Hematopoietic multipotent progenitor cell treated with erythropoietin and hydrocortisone succinate and interleukin-3 and kit ligand, for 6 days (in vitro differentiated cells): Measurements from ENCODE around the gene ZNF804A.

Experiments
- DNase-seq: peaks from one replicate; pipeline ENCODE4 v3.0.0-alpha.2; 2015

ZNF804A gene

GRCh38 chr2:184611361-184612085, 13.2 kb downstream of the ZNF804A start:
- DNase-seq = peak; percentile 81

GRCh38 chr2:184620367-184620766, 22.0 kb downstream of the ZNF804A start:
- DNase-seq = no peak

- no peak for DNase-seq
These were observed 26.0 kb downstream of the ZNF804A start for GRCh38 chr2:184624311-184624710.

GRCh38 chr2:184628051-184628450, 29.7 kb downstream of the ZNF804A start:
- DNase-seq = peak; percentile 40

GRCh38 chr2:184633726-184634125, 35.4 kb downstream of the ZNF804A start:
- DNase-seq = peak; percentile 69

GRCh38 chr2:184637781-184638180, 39.5 kb downstream of the ZNF804A start:
- DNase-seq = no peak

- peak; percentile 40 for DNase-seq
These were observed 46.4 kb downstream of the ZNF804A start for GRCh38 chr2:184644685-184645084.

- DNase-seq = no peak
These were observed 47.8 kb downstream of the ZNF804A start for GRCh38 chr2:184646177-184646576.

GRCh38 chr2:184646593-184646992, 48.3 kb downstream of the ZNF804A start:
- DNase-seq = no peak

GRCh38 chr2:184654945-184655344, 56.6 kb downstream of the ZNF804A start:
- no peak for DNase-seq

- no peak for DNase-seq
These were observed 78.8 kb downstream of the ZNF804A start for GRCh38 chr2:184677171-184677570.

GRCh38 chr2:184679219-184680018, 81.1 kb downstream of the ZNF804A start:
- DNase-seq = no peak

- no peak for DNase-seq
These were observed 82.5 kb downstream of the ZNF804A start for GRCh38 chr2:184680825-184681224.

- DNase-seq = no peak
These were observed 83.5 kb downstream of the ZNF804A start for GRCh38 chr2:184681642-184682321.

- peak; percentile 73 for DNase-seq
These were observed 85.6 kb downstream of the ZNF804A start for GRCh38 chr2:184683911-184684310.

- DNase-seq = peak; percentile 46
These were observed 87.9 kb downstream of the ZNF804A start for GRCh38 chr2:184685999-184686841.

- no peak for DNase-seq
These were observed 91.3 kb downstream of the ZNF804A start for GRCh38 chr2:184689638-184690037.

GRCh38 chr2:184692141-184692734, 93.9 kb downstream of the ZNF804A start:
- no peak for DNase-seq

GRCh38 chr2:184696644-184697043, 98.3 kb downstream of the ZNF804A start:
- DNase-seq = no peak

GRCh38 chr2:184698476-184698875, 100.1 kb downstream of the ZNF804A start:
- DNase-seq = no peak

- DNase-seq = no peak
These were observed 123.6 kb downstream of the ZNF804A start for GRCh38 chr2:184721881-184722280.

- DNase-seq = no peak
These were observed 129.5 kb downstream of the ZNF804A start for GRCh38 chr2:184727813-184728212.
